GM21737 (cell line): Measurements from ENCODE around the gene CKLF.
"Not testable (repeated sequence)": the region's sequence is repeated elsewhere in the genome, so short reads cannot be mapped to it uniquely, and the experiment has no call there.

Source experiments
- ATAC-seq: cut with Tn5 transposase; IDR thresholded peaks from one replicate; pipeline ENCODE4 v1.9.1; 2021; ENCODE audit warnings: mild to moderate bottlenecking, moderate library complexity; ENCODE audit not compliant: unreplicated experiment

Gene CKLF

DNA sequence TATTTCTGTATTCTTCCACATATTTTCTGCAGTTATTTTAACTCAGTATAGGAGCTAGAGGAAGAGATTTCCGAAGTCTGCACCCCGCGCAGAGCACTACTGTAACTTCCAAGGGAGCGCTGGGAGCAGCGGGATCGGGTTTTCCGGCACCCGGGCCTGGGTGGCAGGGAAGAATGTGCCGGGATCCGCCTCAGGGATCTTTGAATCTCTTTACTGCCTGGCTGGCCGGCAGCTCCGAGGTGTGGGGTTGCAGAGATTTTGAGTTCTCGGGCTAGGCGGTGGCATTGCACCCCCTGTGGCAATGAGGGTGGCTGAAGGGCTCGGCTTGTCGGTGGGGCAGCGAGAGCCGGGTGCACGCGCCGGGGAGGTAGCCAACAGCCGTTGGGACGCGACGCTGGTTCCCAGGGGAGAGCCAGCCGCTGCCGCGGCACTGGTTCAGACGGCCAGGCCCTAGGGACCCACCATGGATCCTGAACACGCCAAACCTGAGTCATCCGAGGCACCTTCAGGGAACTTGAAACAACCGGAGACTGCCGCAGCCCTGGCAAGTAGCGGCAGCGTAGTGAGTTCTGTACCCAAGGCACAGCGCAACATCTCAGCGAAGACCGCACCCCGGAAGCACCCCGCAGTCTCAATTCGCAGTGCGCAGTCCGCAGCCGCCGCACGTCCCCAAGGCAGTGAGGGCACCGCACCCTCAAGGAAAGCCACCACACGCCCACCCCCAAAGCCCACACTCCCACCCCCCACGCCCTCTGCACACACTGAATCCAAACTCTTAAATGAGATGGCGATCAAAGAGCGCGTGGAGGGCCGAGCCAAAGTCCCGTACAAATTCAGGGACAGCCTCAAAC, 13.9 kb downstream of the CKLF start, which contains the start of gene CMTM1:
CMTM1 (plus strand) TSS at position 389 of the 851 bp plus-strand sequence; CDS start at position 464, 75 bp downstream.
- no peak for ATAC-seq

DNA sequence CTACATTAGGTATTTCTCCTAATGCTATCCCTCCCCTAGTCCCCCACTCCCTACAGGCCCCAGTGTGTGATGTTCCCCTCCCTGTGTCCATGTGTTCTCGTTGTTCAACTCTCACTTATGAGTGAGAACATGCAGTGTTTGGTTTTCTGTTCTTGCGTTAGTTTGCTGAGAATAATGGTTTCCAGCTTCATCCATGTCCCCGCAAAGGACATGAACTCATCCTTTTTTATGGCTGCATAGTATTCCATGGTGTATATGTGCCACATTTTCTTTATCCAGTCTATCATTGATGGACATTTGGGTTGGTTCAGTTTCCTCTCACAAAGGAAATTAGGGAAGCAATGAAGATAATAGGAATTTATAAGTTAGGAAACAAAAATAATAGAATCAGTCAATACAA, 14.9 kb downstream of the CKLF start:
- not testable (repeated sequence) for ATAC-seq

DNA sequence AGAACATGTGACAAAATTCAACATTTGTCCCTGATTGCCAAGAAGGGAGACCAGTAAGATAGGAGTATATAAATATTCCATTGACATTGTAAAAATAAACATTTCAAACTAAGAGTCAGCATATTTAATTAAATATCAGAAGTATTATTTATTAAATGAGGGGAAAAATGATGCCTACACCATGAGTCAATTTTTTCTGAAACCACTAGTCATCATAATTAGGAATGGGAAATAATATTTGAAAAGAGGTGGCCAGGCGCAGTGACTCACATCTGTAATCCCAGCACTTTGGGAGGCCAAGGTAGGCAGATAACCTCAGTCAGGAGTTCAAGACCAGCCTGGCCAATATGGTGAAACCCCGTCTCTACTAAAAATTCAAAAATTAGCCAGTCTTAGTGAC, 16.0 kb downstream of the CKLF start:
- no peak for ATAC-seq

DNA sequence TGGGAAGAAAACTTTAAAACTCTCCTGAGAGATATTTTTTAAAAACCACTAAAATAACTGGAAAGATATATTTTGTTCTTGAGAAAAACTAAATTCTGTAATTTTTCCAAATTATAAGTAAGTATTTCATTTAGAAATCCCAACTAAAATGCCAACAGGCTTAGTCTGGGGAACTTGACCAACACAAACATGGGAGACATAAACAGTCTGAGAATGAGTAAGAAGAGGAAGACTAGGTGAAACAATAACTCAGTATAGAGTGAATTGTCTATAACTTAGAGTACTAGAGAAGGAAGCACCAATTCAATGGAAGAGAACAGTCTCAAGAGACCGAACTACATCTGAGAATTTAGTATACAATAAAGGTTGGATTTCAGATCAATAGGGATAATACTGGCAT, 16.8 kb downstream of the CKLF start:
- no peak for ATAC-seq

DNA sequence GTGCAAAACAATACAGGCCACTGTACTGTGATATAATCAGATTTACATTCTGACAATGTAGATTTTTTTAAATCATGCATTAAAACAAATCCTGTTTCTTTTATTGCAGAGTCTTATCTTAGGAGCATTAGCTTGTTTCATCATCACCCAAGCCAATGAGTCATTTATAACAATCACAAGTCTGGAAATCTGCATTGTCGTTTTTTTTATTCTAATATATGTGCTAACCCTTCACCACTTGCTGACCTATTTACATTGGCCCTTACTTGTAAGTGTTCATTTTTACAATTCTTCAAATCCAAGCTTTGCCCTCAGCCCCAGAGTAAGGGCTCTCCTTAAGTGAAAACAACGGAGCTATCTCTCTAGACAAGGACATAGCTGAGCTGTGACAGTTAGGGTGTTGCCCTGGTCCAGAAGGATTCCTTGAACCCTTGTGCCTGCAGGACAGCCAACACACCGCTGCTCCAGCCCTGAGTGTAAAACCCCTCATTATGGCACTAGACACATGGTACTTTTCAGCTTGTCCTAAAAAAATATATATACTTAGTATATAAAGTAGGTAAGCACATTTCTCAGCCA, 17.5 kb downstream of the CKLF start:
- ATAC-seq, result no peak

DNA sequence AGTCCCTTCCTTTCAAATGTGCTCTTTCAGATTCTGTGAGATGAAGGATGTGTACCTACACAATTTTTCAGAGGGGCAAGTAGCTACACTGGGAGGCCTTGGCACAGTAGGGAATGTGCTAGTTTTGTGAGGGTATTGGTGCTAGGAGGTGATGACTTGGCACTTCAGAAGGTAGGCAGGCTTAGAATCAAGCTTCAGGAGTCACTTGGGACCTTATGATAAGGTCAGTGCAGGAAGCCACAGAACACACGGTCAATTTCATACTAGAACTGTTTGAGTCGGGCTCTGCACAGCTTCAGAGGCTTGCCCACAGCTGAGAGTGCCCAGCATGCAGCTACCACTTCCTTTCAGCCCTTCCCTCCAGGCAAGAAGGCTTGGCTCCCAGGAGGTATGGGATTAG, 20.0 kb downstream of the CKLF start:
- ATAC-seq, result no peak

DNA sequence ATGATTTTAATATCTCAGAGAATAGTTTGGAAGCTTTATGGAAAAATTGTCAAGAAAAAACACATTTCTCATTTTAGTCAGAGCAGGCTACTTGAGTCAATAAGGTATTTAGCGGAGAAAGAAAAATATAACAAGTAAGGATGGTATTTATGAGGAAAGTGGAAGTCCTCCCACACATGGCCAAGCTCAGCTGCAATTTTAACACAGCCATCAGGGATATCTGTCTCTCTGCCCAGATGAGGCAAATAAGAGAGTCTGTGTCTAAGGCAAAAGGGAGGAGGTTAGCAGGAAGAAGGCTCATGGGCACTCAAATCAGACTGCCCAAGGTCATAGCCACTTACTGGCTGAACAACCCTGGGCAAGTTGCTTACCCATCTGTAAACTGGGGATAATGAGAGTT, 21.7 kb downstream of the CKLF start:
- no peak for ATAC-seq

DNA sequence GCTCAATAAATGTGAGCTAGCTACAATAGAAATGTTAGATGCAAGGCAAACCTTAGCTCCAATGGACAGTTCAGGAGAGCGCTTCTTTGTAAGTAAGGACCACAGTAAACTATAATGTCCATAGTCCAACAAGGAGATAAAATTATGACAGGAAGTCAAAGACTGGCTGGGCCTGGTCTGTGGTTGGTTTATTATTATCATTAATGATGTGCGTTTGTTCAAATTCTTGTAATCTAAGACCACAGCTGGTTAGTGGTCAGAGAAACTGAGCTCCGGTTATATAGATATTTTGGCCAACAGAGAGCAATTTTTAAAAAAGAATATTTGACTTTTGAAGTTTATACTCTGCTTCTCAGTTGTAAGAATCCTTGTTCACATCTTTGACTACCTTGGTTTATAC, 22.2 kb downstream of the CKLF start:
- ATAC-seq, result no peak

DNA sequence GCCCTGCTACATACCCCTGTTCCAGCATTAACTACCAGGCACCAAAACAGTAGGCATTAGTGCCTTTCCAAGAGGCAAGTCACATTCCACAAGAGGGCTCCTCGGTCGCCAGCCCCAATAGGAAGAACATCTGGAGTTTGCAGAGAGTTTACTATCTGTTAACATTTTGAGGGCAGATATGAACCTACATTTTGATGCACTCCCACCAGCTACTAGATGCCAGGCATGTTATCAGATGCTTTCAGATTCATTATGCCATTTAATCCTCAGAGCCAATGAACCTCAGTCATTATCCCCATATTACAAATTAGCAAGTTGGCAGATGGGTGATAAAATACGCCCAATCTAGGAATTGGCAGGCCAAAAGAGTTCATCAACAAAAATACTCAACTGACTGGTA, 22.7 kb downstream of the CKLF start:
- no peak for ATAC-seq

DNA sequence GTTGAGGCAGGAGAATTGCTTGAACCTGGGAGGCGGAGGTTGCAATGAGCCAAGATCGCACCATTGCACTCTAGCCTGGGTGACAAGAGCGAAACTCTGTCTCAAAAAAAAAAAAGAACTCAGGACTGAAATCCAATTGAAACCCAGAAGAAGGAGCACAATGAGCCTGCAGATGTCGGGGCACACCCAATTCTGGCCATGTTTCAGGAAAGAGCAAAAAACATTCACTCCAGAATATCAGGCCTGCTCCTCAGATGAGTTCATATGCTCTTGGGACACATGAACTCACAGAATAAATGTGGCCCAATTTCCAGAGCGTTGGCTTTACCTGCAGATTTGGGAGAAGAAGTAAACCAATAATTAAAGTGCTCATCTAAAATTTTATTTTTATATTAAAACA, 23.9 kb downstream of the CKLF start:
- ATAC-seq, result no peak

DNA sequence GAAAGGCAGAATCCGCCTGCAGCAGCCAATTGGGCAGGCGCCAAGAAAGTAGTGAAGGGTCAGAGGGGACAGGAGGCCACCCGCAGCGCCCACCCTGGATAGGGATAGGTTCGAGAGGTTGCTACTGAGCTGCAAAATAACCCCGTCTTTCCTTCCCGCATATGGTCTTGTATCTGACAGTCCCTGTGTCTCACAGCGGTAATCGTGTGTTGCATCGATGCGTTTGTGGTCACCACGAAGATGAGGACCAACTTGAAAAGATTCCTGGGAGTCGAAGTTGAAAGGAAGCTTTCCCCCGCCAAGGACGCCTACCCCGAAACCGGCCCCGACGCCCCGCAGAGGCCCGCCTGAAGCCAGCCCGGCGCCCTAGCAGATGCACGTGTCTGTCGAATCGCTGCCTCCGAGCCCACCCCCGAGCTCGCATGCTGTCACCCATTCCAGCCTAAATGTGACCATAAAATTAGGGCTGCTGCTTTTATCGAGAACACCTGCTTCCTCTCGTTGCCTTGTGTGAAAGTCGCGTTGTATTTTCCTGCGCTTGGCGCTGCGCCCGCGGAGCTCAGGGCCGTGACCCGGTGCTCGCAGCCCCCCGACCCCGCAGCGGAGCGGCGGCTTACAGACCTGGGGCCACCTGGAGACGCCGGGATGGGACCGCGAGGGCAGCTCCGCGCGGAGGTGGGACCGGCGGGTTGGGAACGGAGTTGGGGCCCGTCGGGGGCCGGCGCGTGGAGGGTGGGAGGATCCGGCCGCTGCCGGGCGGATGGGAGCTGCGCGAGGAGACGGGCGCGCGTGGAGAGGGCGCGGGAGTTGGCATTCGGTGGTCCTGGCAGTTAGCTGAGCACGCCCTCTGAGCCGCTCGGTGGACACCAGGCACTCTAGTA, 26.5 kb downstream of the CKLF start, which contains the start of gene CMTM2:
CMTM2 (plus strand) TSS at position 813 of the 881 bp plus-strand sequence. CDS start 145 bp downstream, outside the sequence.
- no peak for ATAC-seq

DNA sequence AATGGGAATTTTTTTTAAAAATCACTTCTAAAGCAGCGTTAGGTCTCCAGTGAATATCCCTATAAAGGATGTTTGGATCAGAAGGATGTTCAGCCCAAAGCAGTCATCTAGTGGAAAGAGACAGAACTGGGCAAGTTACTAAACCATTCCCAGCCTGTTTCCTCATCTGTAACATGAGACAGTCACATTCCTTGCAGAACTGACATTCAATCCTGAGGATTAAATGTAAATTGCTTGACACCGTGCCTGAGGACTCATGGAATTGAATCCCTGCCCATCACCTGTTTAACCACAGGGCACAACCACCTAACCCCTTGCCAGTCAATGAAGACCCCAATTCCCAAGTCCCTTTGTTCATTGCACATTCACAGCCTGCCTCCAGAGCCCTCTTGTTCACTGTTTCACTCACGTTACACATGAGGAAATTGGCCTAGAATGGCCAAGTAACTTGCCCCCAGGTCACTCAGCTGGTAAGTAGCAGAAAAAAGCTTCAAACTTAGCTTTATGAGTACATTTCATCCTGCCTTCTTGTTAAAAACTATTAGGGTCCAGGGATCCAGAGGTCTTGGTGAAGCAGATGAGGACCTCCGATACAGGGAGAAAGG, 28.3 kb downstream of the CKLF start:
- ATAC-seq, result no peak

DNA sequence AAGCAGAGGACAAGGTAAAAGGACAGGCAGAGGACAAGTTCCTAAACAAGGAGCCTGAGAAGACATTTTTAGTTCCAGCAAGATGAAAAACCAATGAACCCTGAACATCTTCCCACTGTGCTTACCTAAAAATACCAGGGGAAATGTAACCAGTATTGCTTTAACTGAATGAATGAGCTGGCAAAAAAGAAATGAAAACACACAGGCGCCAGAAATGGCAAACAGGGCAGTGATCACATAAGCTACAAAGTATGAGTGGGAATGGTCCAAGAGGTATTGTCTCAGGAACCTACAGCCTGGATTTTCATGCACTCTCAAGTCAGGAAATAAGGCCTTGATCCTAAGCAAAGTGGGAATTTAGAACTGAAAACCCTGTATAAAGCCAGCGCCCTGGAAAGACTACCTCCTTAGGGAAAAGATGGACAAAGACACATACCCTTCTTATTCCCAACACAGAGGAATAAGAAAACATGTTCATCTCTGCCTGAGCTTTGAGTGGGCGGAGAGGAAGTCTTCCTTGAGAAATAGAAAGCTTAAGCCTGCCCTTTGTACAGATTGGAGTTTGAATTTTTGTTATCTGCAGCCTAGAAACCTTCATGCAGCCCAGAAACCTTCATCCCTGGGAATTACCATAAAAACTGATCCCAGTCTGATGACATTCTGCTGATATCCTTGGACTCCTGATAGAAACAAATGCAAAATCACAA, 29.0 kb downstream of the CKLF start:
- ATAC-seq, result no peak

DNA sequence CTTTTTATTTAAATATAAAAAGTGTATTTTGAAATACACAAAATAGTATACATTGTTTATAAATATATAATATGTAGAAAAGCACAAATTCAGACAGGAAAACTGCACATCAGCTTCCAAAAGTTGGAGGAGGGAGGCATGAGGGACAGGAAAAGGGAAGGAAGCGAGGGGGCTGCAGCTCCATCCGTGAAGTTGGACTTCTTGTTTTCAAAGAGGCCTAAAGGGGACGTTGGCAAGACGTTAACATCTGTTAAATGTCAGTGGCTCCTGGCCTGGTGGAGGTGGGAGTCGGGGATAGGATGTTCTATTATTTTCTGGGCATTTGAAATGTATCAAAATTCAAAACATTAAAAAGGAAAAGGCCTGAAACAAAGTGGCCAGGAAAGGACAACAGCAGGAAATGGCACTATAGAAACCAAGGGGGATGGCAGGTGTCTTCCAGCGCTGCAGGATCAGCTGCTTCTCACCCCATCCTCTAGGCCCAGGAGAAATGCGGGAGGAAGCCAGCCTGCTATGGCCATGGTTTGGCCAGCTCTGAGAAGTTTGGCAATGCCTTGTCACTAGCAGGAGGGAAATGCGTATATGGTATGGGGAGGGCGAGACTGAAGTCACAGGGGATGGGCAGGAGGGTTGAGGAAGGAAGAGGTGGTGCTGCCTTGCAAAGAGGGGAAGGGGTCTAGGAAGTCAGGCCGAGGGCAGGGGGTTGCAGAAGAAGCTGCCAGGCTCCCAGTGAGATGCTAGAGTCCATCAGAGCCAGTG, 33.3 kb downstream of the CKLF start:
- ATAC-seq, result no peak

DNA sequence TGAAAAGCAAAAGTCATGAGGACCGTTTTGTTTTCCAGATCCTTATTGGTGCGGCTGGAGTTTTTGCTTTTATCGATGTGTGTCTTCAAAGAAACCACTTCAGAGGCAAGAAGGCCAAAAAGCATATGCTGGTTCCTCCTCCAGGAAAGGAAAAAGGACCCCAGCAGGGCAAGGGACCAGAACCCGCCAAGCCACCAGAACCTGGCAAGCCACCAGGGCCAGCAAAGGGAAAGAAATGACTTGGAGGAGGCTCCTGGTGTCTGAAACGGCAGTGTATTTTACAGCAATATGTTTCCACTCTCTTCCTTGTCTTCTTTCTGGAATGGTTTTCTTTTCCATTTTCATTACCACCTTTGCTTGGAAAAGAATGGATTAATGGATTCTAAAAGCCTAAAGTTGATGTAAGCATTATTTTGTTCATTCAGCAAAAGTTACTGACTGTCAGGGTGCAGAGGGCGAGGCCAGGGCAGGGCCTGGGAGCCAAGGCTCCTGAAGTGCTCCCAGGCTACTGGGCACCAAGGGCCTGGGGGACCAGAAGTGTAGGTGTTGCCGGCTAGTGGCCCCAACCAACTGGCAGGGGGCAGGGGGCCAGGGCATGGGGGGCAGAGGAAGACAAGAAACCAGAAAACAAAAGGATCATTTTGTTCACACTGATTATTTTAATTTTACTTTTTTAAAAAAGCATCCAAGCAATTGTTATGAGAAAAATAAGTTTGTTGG, 35.7 kb downstream of the CKLF start:
- no peak for ATAC-seq

DNA sequence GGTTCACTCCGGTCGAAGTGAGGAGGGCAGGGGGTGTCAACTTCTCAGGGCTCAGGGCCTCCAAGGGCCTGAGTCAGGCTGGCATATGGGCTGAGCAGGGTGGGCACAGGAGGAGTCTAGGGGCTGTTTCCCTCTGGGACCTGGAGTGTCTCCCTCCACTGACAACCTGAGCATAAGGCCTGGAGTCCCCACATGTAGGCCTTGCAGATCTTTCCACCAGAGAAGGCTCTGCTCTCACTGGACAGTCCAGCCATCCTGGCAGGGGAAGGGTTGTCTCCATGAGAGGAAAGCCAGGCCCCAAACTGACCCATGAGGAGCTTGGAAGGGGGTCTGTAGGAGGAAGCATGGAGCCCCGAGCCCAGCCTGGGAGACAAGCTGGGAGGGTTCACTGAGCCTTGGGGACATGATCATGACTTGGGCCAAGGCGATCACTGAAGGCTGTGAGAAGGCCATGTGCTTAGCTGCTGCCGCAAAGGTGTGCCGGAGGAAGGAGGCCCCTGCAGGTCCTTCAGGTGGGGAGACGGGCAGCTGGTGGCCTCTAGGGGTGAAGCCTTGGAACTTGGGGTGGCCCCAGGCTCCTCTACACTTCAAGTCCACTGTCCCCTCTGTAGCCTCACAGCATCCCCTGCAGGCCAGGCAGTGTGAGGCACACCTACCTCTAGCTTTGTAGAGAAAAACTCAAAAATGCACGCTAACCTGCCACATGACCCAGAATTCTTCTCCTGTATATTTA, 36.8 kb downstream of the CKLF start:
- ATAC-seq, result no peak

DNA sequence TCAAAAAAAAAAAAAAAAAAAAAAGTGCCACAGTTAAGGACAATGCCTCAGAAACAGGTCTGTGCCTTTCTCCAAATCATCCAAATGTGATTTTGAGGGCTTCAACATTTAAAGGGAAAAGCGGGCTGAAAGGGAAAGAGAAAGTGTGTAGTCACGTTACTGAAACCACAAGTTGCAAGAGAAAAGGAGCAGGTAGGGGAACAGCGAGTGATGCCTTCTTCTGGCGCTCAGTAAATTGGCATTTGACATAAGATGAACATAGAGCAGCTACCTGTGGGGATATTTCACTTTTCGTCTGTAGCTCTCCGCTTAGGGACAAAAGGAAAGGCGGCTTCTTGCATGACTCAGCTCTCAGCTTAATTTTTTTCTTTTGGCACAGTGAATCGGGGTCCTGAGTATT, 37.9 kb downstream of the CKLF start:
- no peak for ATAC-seq

DNA sequence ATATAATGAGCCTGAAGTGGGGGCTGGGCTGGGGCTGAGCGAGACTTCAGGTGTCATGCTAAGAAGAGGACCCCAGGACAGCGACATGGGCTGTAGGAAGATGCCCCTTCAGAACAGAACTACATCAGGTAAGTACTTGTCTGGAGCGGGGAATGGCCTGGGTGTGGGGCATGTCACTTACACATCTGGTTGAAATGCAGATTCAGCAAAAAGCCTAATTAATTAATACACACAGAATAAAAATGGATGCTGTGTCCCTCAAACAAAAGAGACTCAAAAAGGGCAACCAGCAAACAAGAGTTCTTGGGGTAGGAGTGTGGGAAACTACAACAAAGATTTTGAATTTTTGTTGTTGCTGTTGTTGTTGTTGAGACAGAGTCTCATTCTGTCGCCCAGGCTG, 38.6 kb downstream of the CKLF start:
- no peak for ATAC-seq
